ENCODE measurements around the gene THSD8.

THSD8 gene

DNA sequence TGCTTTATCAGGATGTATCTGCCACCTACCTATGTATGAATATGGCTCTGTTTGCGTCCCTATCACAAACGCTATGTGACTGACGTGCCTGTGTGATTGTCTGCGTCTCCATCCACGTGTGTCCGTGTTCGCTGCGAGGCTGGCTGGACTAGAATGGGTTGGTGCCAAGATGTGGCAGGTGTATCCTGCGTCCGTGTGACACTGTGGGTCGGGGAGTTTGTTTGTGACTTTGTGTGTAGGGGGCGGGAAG lies 19.8 kb upstream of the THSD8 start:
- DNase-seq = no peak

DNA sequence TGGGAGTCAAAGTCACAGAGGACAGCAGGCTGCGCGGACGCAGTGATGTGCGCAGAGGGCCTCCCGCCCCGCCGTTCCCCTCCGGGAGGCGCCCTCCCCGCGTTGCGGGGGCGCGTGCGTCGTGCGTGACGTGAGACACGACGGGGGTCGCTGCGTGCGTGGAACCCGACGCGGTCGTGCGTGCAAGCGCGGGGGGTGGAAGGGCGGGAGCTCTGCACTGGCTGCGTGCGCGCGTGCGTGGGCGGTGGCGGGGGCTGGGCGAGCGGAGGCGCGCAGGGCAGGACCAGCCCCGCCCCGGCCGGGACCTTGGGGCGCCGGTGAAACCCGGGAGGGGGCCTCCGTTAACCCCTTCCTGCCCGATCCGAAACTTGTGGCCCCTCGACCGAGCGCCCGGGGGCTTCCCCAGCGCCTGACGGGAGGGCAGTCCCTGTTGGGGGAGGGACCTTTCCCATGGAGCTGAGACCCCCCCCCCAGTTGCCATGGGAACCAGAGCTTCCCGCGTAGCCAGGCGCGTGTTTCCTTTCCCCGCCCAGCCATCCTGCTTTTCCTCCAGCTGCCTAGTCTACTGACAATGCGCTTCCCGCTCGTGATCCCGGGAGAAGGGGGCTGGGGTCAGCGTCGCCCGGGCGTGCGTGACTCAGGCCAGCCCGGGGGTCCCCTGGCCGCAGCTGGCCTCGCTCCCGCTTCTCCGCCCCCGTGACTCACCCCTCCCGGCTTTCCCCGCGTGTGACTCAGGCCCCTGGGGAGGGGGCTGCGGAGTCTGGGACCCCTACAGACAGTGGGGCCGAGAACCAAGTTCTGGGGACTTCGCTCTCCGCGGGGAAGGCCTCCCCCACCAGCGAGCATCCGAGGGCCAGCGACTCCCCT lies 19.2 kb upstream of the THSD8 start:
- peak; percentile 88 for DNase-seq

DNA sequence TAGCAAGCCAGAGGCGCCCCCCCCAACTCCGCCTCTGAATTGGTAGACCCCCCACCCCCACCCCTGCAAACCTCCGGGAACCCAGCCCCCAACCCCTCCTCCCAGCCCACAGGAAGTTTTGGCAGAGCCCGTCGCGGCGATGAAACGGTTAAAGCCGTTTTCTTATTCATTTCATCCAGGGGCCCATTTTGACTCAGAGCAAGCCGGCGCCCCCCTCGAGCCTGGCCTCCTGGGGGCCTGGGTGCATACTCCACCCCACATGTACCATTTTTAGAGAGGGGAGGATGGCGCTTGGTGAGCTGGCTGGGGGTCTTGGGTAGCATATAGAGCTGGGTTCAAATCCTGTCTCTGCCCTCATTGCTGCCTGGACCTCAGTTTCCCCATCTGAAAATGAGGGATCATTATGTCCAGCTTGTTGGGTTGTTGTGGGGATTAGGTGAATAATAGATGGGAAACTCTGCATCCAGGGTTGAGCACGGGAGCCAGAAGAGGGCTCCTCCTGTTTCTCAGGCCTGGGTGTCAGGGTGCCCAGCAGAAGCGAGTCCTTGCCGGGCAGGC lies 18.5 kb upstream of the THSD8 start:
- peak; percentile 66 for DNase-seq

DNA sequence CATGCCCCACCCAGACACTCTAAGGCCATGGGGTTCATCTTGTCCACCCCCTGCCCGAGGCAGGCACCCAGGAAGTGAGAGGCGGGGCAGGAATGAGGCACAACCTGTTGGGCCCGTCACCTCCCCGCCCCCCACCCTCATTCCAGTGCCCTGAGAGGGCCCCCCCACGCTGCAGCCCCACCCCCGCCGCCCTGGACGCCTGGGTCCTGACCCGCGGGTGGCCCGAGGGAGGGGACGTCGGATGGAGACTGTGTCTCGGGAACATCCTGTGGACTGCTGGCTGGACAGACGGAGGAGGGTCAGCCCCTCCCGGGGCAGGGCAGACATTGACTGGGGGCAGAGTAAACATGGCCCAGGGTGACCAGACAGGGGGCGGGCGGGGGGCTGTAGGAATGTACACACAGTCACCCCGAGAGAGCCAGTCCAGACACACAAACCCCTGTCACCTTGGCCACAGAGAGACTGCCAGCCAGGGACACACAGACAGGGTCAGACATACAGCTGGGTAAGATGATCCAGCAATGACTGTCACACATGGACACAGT lies 17.9 kb upstream of the THSD8 start:
- no peak for DNase-seq

DNA sequence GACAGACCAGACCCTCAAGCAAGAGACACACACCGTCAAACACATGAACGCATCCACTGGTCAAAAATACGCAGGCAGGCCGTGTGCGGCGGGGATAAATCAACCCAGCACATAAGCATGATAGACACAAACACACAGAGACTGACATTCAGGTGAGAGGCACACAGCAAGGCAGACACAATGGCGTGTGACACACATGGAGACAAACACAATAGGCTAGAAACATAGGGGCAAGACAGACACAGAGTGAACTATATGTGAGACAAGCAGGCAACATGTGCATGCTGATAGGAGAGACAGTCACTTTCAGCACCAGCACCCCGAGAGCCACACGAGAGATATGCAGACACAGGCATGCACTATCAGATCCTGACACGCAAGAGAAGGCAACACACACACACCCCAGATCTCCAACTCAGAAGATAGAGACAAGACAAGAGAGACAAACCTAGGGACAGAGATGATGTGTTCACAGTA lies 17.4 kb upstream of the THSD8 start:
- peak; percentile 96 for DNase-seq

DNA sequence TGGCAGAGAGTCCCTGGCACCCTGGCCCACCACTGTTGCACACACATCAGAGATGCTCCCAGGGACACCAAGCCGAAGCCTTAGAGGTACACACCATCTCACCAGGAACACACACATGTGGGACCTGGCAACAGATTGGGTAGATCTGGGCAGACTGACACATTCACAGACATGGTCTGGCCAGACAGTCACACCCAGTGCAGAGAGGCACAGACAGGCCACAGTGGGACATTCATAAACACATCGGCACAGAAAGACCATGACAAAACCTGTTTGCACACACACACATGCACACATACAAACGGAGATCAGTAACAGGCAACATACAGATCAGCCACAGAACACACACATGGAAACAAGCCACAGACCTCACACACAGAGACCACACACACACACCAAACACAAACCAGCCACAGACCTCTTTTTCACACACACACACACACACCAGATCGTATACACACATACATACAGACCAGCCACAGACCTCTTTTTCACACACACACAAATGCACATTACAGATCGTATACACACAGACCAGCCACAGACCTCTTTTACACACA lies 16.9 kb upstream of the THSD8 start:
- no peak for DNase-seq

DNA sequence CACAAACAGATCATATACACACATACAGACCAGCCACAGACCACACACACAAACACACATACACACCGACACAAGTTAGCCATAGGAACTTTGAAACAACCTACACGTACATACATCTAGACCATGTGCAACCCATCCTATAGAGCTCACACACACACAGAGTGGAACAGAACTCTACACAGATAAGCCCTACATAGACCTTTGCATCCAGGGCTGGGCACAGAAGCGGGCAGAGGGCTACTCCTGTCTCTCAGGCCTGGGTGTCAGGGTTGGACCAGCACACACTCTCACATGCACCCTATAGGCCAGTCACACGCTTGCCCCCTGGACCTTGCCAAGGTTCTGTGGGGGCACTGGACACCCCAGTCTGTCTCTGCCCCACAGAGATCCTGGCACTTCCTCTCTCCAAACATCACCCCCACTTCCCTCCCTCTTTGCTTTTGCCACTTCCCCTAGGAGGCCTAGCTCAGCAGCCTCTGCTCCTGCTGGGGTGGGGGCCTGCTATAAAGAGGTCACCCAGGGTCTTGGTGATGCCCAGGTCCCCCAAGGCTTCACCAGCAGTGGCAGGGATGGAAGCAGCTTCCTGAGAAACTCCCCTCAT lies 16.3 kb upstream of the THSD8 start:
- peak; percentile 75 for DNase-seq

DNA sequence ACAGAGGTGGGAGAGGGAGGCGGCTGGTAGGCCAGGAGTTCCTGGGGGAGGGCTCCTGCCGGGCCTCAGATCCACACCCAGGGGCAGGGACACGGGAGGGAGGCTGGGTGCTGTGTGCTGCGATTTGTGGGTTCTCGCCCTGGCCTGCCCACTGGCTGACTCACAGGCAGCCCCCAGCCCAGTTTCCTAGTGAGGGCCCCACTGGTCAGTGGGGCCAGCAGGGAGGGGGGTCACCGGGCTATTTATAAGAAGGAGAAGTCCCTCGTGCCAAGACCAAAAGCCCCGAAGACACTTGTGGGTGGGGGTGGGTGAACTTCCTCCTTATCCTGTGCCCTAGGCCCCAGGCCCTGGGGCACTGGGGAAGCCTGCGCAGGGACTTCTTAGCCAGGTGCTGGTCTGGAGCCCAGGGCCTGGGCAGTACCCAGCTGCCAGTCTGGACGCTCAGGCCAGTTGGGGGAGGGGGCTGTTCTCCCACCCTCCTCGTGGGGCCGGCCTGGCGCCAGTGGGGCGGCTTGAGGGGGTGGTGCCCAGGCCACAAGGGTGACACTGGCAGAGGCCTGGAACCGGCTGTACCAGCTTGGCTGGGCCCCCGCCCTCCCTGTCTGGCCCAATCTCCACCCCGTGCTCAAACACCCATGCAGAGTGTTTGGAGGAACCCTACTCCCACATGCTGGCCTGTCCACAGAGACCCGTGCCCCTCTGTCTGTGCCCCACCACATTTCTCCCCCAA lies 15.6 kb upstream of the THSD8 start:
- peak; percentile 86 for DNase-seq

DNA sequence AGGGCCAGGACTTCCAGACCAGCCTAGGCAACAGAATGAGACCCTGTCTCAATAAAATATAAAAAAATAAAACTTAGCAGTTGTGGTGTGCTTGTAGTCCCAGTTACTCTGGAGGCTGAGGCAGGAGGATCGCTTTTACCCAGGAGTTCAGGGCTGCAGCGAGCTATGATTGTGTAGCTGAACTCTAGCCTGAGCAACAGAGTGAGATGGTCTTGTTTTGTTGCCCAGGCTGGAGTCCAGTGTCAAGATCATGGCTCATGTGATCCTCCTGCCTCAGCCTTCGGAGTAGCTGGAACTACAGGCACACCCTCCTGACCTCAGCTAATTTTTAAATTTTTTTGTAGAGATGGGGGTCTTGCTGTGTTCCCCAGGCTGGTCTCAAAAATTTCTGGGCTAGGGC lies 14.9 kb upstream of the THSD8 start:
- DNase-seq = no peak

DNA sequence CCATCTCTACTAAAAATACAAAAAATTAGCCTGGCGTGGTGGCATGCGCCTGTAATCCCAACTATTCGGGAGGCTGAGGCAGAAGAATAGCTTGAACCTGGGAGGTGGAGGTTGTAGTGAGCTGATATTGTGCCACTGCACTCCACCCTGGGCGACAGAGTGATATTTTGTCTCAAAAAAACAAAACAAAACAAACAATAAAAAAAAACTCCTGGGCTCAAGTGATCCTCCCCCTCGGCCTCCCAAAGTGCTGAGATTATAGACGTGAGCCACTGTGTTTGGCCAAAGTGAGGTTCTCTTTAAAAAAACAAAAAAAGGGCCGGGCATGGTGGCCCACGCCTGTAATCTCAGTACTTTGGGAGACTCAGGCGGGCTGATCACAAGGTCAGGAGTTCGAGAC lies 14.4 kb upstream of the THSD8 start:
- no peak for DNase-seq

DNA sequence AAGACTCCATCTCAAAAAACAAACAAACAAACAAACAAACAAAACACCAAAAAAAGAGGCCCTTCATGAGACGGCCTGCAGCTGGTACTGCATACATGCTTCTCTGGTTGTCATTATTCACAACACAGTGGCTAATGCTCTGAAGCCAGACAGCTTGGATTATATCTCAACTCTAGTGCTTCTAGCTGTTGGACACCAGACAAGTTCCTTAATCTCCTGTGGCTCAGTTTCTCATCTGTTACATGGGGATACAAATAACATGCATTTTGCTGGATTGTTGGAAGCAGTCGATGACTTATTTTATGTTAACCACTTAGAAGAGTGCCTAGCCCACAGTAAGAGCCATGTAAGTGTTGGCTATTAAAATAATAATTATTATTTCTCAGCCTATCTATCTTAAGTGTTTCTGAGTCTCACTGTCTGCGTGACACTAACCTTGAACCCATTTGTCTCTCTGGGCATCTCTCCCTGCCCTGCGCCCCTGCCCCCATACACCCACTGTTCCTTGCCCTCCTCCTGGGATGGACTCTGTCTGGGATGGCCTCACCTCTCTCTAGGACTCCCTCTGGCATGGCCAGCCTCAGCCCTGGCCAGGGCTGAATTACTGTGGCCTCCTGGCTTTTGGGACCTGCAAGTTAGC lies 13.7 kb upstream of the THSD8 start:
- peak; percentile 54 for DNase-seq

DNA sequence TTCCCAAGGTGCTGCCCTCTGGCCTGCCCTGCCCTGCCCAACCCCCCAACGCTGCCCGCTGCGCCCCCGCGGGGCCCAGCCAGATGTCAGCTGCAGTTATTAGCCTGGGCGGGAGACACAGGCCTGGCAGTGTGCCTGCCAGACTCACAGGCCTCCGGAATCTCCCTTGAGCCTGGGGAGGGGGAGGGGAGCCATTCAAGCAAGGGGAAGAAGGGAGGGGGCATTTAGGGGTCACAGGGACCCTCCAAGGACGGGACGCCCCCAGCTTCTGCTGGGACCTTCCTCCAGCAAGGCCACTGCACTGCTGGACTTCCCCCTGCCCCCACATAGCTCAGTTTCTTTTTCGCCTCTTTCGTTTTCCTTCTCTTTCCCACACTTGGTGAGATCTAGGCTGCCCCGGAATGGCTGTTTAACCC lies 13.2 kb upstream of the THSD8 start:
- DNase-seq = peak; percentile 93

DNA sequence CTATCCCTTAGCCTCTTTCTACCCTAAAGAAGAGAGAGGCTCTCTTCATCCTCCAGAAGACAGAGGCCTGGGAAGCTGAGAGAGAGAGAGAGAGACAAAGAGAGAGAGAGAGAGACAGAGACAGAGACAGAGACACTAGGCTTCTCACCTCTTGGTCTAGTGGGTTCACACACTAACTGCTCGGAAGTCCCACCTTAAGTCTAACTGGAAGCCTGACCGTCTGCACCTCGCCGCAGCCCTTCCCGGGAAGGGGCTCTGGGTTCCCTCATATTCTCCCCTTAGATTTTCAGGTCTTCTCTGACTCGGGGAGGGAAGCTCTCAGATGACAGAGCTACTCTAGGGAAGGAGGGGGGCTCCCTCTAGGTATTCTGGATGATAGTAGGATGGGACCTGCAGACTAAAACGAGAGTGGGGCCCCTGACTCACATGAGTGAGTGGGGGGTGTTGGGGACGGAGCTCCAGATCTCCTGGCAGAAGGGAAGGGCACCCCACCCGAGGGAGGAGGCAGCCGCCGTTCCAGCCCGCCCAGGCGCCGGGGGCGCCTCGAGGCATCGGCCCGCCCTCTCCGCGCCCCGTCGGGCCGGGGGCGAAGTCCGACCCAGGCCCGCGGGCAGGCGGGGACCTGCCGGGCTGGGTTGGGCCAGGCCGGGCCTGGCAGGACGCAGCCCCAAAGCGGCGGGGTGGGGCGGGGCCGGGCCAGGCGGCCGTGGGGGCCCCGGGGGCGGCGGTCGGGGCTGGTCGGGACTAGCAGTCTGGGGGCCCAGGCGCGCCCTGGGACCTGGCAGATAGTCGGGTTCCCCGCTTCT lies 12.6 kb upstream of the THSD8 start:
- DNase-seq = no peak

DNA sequence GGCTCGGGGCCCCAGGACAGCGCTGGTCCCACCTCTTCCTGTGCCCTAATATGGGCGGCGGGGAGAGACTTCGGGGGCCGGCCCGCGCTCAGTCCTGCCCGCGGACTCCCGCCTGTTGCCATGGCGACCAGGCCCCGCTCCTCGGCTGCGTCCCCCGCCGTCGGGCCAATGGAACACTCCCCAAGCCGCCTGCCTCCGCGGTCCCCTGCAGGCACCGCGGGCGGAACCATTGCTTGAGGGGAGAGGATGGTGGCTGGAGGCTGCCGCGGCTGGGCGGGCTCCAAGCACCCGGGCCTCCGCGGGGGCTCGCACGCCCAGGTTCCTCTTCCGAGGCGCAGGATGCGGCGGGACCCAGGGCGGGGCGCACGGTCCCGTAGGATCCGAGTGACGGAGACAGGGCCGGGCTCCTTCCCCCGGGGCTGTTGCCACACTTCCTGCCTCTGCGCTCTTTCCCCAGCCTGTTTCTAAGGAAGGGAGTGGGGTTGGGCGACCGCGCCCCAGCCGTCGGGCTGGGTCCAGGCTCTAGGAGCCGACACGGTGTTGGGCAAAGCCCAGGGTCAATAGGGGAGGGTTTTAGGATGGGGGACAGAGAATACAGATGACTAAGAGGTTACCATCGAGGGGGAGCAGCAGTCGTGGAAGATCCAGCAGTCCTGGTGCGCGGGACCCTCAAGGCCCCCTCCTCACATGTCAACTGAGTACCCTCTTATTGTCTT lies 11.8 kb upstream of the THSD8 start:
- peak; percentile 99 for DNase-seq

DNA sequence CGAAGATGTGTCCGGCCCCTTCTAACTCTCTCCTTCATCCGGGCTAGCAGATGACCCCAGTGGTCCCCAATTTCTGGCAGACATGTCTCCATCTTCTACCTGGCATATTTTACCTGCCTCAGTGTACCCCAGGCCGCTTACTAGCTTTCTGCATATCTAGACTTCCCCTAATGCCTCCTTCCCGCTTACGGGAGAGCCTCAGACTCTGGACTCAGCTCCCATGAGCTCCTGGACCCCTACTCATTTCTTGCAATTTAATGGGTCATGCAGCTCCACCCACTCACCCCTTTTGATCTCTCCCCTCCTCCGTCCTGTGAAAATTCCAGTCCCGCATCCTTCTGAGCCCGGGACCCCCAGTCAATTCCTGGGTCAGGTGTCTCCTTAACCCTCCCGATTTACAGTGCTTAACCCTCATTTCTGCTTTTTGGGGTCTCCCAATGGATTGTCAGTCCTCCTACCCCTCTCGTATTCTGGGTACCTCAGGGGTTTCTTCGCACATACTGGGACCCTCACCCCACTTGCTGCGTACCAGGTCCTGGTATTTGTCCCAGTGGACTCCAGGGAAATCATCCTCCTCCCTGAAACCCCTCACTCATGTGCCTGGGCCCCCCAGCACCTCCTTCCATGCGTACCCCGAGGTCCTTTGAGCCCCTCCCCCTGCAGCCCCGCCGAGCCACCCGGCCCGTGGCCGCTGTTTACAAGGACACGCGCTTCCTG lies 11.1 kb upstream of the THSD8 start:
- DNase-seq = peak; percentile 24

DNA sequence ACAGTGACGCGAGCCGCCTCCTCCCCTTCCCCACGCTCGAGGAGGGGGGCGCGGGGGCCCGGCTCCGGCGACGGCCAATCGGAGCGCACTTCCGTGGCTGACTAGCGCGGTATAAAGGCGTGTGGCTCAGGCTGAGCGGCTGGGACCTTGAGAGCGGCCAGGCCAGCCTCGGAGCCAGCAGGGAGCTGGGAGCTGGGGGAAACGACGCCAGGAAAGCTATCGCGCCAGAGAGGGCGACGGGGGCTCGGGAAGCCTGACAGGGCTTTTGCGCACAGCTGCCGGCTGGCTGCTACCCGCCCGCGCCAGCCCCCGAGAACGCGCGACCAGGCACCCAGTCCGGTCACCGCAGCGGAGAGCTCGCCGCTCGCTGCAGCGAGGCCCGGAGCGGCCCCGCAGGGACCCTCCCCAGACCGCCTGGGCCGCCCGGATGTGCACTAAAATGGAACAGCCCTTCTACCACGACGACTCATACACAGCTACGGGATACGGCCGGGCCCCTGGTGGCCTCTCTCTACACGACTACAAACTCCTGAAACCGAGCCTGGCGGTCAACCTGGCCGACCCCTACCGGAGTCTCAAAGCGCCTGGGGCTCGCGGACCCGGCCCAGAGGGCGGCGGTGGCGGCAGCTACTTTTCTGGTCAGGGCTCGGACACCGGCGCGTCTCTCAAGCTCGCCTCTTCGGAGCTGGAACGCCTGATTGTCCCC lies 10.4 kb upstream of the THSD8 start, which contains the start of gene JUNB:
TSS of gene JUNB (plus strand) at position 142 of the 706 bp plus-strand sequence. CDS start at position 428, 286 bp downstream.
- peak; percentile 98 for DNase-seq

DNA sequence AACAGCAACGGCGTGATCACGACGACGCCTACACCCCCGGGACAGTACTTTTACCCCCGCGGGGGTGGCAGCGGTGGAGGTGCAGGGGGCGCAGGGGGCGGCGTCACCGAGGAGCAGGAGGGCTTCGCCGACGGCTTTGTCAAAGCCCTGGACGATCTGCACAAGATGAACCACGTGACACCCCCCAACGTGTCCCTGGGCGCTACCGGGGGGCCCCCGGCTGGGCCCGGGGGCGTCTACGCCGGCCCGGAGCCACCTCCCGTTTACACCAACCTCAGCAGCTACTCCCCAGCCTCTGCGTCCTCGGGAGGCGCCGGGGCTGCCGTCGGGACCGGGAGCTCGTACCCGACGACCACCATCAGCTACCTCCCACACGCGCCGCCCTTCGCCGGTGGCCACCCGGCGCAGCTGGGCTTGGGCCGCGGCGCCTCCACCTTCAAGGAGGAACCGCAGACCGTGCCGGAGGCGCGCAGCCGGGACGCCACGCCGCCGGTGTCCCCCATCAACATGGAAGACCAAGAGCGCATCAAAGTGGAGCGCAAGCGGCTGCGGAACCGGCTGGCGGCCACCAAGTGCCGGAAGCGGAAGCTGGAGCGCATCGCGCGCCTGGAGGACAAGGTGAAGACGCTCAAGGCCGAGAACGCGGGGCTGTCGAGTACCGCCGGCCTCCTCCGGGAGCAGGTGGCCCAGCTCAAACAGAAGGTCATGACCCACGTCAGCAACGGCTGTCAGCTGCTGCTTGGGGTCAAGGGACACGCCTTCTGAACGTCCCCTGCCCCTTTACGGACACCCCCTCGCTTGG lies 9.6 kb upstream of the THSD8 start:
- DNase-seq = peak; percentile 90

DNA sequence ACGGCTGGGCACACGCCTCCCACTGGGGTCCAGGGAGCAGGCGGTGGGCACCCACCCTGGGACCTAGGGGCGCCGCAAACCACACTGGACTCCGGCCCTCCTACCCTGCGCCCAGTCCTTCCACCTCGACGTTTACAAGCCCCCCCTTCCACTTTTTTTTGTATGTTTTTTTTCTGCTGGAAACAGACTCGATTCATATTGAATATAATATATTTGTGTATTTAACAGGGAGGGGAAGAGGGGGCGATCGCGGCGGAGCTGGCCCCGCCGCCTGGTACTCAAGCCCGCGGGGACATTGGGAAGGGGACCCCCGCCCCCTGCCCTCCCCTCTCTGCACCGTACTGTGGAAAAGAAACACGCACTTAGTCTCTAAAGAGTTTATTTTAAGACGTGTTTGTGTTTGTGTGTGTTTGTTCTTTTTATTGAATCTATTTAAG lies 9.0 kb upstream of the THSD8 start:
- peak; percentile 32 for DNase-seq
